GM13977 (cell line): ENCODE results near the gene CRYBG3.
A peak's percentile ranks its signal among the peaks of the same experiment; 100 is the strongest.

Experiments used
- DNase-seq: peaks from one replicate; pipeline ENCODE4 v3.0.0; 2012; ENCODE audit warnings: low spot score
- CTCF ChIP-seq: IDR thresholded peaks from 2 replicates; pipeline ENCODE4 v1.5.1; 2012; ENCODE audit warnings: mild to moderate bottlenecking, control low read depth; ENCODE audit not compliant: insufficient read depth; ENCODE audit errors: extremely low read depth, missing control alignments
- in situ Hi-C: fragments of 300-500 bp; cut with MboI; formaldehyde crosslinking; loops from one replicate; pipeline ENCODE4 v1.12.0; 2022; ENCODE audit warnings: low sequenced_read_pairs, low pct_unique_long_range_greater_than_20kb, mixed read lengths, inconsistent platforms; ENCODE audit not compliant: unreplicated experiment

Gene CRYBG3

GRCh38 chr3:97885931-97886824 lies 64.4 kb downstream of the CRYBG3 start:
- in situ Hi-C loops, result no loop called here
- no peak for DNase-seq

GRCh38 chr3:97889814-97890213 lies 68.0 kb downstream of the CRYBG3 start:
- TF ChIP-seq CTCF, result no peak
- in situ Hi-C loops, result no loop called here
- DNase-seq, result no peak

More at GRCh38 chr3:97885931-97886824, 64.4 kb downstream of the CRYBG3 start:
- TF ChIP-seq CTCF, result no peak

- no peak for TF ChIP-seq CTCF
- in situ Hi-C loops, result no loop called here
- DNase-seq, result no peak
These were observed 71.0 kb downstream of the CRYBG3 start for GRCh38 chr3:97892852-97893251.

GRCh38 chr3:97895216-97895615 lies 73.4 kb downstream of the CRYBG3 start:
- in situ Hi-C loops, result no loop called here
- DNase-seq, result no peak
- TF ChIP-seq CTCF, result no peak

GRCh38 chr3:97896129-97896528 lies 74.3 kb downstream of the CRYBG3 start:
- no peak for DNase-seq
- in situ Hi-C loops, result no loop called here
- no peak for TF ChIP-seq CTCF

- TF ChIP-seq CTCF, result peak; percentile 2
- in situ Hi-C loops, result no loop called here
- no peak for DNase-seq
These were observed 74.7 kb downstream of the CRYBG3 start for GRCh38 chr3:97896547-97896946.
